ENCODE data around the gene BCL10. TPM values are rescaled to one million over a fixed set of nuclear protein-coding genes. Genes with fewer than 3 reads are reported as not detected.

BCL10 gene
- polyA plus RNA-seq, 1 donor from 2014 or later = 17.3 TPM

DNA sequence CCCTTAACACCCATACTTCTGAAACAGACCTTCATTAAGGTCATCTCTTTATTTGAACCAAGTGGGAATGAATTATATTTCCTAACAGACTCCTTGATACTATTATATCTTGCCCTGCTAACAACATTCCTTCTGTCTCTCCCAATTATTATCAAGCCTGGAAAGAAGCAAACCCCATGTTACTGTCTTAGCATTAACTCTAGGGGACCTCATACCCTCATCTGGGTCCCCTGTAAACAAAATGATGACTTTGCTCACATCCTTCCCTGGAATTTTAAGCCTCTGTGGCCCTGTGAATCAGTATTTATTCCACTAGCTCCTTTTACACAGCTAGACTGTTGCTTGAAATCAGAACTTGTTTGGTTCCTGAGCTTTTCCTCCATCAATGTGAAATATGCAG, 38.3 kb upstream of the BCL10 start:
- H3K36me3 ChIP-seq (ENCODE audit: insufficient read depth, low read length) = no peaks in the 10 kb centered on the region
- H3K4me2 ChIP-seq (ENCODE audit: low read length) = no peak overlapping the region
- no peak overlapping the region for H3K27ac ChIP-seq (ENCODE audit: low read length)
- H3F3A ChIP-seq (ENCODE audit: insufficient read depth, low read length, poor library complexity, severe bottlenecking) = no peaks in the 10 kb centered on the region
- H3K9me3 ChIP-seq (ENCODE audit: low read length) = no peaks in the 10 kb centered on the region
- no peak overlapping the region for H3K4me3 ChIP-seq (ENCODE audit: low read length)
- no peaks in the 10 kb centered on the region for H3K27me3 ChIP-seq (ENCODE audit: insufficient read depth, low read depth, low read length)
- H3K79me2 ChIP-seq (replicated peaks; ENCODE audit: insufficient read depth, low read length) = no peaks in the 10 kb centered on the region
- no peak overlapping the region for H3K9ac ChIP-seq (ENCODE audit: low read length)
- H4K20me1 ChIP-seq (ENCODE audit: insufficient read depth) = no peaks in the 10 kb centered on the region
- no peaks in the 10 kb centered on the region for H3K9me2 ChIP-seq (ENCODE audit: insufficient read depth, low read length)
- H2AFZ ChIP-seq (ENCODE audit: low read depth, low read length) = no peak overlapping the region
- TF ChIP-seq RAD21 (conservative IDR thresholded peaks at IDR 0.05) (no peak), SMC3 (conservative IDR thresholded peaks at IDR 0.05; ENCODE audit: poor library complexity) (no peak), EP300 (conservative IDR thresholded peaks at IDR 0.05; ENCODE audit: poor library complexity, severe bottlenecking) (no peak)

DNA sequence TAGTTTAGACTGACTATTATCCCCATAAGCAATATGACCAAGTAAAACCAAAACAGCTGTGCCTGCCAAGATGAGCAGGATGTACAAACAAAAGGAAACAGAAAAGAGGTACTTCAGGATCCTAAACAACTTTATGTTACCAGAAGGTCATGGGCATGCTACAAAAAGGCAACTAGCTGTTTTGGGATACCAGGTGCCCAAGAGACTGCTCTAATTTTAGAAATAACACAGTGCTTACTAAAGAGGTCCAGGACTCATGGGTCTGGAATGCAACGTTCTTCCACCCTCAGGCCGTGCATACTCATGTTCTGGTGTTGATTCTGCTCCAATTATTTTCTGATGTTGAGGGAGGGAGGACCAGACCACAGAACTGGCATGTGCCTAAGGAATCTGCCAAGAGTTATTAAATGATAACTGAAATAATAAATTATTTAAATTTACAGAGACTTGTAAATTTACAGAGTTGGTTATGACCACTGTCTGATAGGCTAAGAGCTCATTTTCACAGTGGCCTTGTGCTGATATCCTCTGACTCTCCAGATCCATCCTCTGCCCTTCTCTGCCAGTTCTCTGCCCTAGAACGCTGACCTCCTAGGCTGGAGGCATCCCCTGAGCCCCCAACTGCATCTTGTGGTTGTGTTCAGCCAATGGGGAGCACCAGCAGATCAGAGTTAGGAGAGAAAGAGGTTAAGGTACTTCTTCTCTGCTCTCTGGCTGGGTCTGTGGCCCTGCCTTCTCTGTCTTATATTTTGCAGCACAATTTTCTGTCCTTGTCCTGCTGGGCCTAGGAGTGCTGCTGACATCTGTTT, 37.7 kb upstream of the BCL10 start:
- Histone ChIP-seq H3K36me3 (ENCODE audit: insufficient read depth, low read length) (no peaks in the 10 kb centered on the region), H4K20me1 (ENCODE audit: insufficient read depth) (no peaks in the 10 kb centered on the region), H3K27me3 (ENCODE audit: insufficient read depth, low read depth, low read length) (no peaks in the 10 kb centered on the region), H3K4me3 (ENCODE audit: low read length) (no peak overlapping the region), H2AFZ (ENCODE audit: low read depth, low read length) (no peak overlapping the region), H3K79me2 (replicated peaks; ENCODE audit: insufficient read depth, low read length) (no peaks in the 10 kb centered on the region), H3F3A (ENCODE audit: insufficient read depth, low read length, poor library complexity, severe bottlenecking) (no peaks in the 10 kb centered on the region), H3K4me2 (ENCODE audit: low read length) (no peak overlapping the region), H3K9me2 (ENCODE audit: insufficient read depth, low read length) (no peaks in the 10 kb centered on the region), H3K9ac (ENCODE audit: low read length) (no peak overlapping the region), H3K27ac (ENCODE audit: low read length) (no peak overlapping the region), H3K9me3 (ENCODE audit: low read length) (no peaks in the 10 kb centered on the region)
- TF ChIP-seq, protein P1, sequence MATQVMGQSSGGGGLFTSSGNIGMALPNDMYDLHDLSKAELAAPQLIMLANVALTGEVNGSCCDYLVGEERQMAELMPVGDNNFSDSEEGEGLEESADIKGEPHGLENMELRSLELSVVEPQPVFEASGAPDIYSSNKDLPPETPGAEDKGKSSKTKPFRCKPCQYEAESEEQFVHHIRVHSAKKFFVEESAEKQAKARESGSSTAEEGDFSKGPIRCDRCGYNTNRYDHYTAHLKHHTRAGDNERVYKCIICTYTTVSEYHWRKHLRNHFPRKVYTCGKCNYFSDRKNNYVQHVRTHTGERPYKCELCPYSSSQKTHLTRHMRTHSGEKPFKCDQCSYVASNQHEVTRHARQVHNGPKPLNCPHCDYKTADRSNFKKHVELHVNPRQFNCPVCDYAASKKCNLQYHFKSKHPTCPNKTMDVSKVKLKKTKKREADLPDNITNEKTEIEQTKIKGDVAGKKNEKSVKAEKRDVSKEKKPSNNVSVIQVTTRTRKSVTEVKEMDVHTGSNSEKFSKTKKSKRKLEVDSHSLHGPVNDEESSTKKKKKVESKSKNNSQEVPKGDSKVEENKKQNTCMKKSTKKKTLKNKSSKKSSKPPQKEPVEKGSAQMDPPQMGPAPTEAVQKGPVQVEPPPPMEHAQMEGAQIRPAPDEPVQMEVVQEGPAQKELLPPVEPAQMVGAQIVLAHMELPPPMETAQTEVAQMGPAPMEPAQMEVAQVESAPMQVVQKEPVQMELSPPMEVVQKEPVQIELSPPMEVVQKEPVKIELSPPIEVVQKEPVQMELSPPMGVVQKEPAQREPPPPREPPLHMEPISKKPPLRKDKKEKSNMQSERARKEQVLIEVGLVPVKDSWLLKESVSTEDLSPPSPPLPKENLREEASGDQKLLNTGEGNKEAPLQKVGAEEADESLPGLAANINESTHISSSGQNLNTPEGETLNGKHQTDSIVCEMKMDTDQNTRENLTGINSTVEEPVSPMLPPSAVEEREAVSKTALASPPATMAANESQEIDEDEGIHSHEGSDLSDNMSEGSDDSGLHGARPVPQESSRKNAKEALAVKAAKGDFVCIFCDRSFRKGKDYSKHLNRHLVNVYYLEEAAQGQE (IDR thresholded peaks at IDR 0.05; ENCODE audit: borderline replicate concordance) = no peak
- TF ChIP-seq MXI1 (conservative IDR thresholded peaks at IDR 0.05; ENCODE audit: poor library complexity, severe bottlenecking) (no peak), POLR2AphosphoS5 (IDR thresholded peaks at IDR 0.05) (no peak), RAD21 (conservative IDR thresholded peaks at IDR 0.05) (no peak), TAF1 (IDR thresholded peaks at IDR 0.05; ENCODE audit: low read depth) (no peak), EZH2 (IDR thresholded peaks at IDR 0.05; ENCODE audit: borderline replicate concordance, insufficient read depth, low read length, poor library complexity, severe bottlenecking) (no peak), SMC3 (conservative IDR thresholded peaks at IDR 0.05; ENCODE audit: poor library complexity) (no peak), EP300 (conservative IDR thresholded peaks at IDR 0.05; ENCODE audit: poor library complexity, severe bottlenecking) (no peak)
- TF ChIP-seq, protein P2, sequence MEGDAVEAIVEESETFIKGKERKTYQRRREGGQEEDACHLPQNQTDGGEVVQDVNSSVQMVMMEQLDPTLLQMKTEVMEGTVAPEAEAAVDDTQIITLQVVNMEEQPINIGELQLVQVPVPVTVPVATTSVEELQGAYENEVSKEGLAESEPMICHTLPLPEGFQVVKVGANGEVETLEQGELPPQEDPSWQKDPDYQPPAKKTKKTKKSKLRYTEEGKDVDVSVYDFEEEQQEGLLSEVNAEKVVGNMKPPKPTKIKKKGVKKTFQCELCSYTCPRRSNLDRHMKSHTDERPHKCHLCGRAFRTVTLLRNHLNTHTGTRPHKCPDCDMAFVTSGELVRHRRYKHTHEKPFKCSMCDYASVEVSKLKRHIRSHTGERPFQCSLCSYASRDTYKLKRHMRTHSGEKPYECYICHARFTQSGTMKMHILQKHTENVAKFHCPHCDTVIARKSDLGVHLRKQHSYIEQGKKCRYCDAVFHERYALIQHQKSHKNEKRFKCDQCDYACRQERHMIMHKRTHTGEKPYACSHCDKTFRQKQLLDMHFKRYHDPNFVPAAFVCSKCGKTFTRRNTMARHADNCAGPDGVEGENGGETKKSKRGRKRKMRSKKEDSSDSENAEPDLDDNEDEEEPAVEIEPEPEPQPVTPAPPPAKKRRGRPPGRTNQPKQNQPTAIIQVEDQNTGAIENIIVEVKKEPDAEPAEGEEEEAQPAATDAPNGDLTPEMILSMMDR (IDR thresholded peaks at IDR 0.05; ENCODE audit: poor library complexity, severe bottlenecking) = no peak
